K562 (cell line): Measurements from ENCODE around the gene GNG14. TPM values are rescaled to one million over a fixed set of nuclear protein-coding genes. Genes with fewer than 3 reads are reported as not detected.

Source experiments
- DLX4 ChIP-seq: fragments of 250-450 bp; sonication (Bioruptor Pico); IDR thresholded peaks from 2 replicates; pipeline ENCODE4 v1.6.1; 2021; ENCODE audit warnings: mild to moderate bottlenecking
- E2F4 ChIP-seq: sonication (generic); formaldehyde crosslinking; IDR thresholded peaks from 2 replicates; pipeline ENCODE4 v1.8.0; 2022; ENCODE audit warnings: mild to moderate bottlenecking, low read depth, missing genetic modification reagents
- ETV5 ChIP-seq: sonication (generic); formaldehyde crosslinking; IDR thresholded peaks from 2 replicates; pipeline ENCODE4 v1.4.0; 2020; ENCODE audit warnings: low read depth, mild to moderate bottlenecking, missing genetic modification reagents
- FOXA3 ChIP-seq, 2 experiments: fragments of 450-650 bp in 1 of 2; sonication (generic) in 1 of 2; formaldehyde crosslinking; IDR thresholded peaks in 1 of 2; conservative IDR thresholded peaks in 1 of 2; 2 replicates each; pipeline versions ENCODE4 v1.4.0 to v1.8.0; 2020 to 2022; ENCODE audit warnings: mild to moderate bottlenecking in 2 of 2, missing genetic modification reagents in 1 of 2
- FUS ChIP-seq: fragments of 200-400 bp; formaldehyde crosslinking; optimal IDR thresholded peaks from 2 replicates; pipeline ENCODE3; 2017; ENCODE audit warnings: low read depth, low read length
- GATAD2A ChIP-seq: fragments of 450-650 bp; IDR thresholded peaks from 2 replicates; pipeline ENCODE4 v1.6.1; 2017
- KAT8 ChIP-seq: fragments of 450-650 bp; IDR thresholded peaks from 2 replicates; pipeline ENCODE4 v1.6.1; 2016; ENCODE audit warnings: low read depth, mild to moderate bottlenecking
- MAFG ChIP-seq: fragments of 450-650 bp; conservative IDR thresholded peaks from 2 replicates; pipeline ENCODE4 v1.6.1; 2016; ENCODE audit warnings: missing genetic modification characterization, missing compliant biosample characterization
- MTA3 ChIP-seq: fragments of 450-650 bp; formaldehyde crosslinking; IDR thresholded peaks from 2 replicates; pipeline ENCODE4 v1.6.1; 2017; ENCODE audit warnings: mild to moderate bottlenecking, borderline replicate concordance
- NEUROD1 ChIP-seq: fragments of 150-350 bp; IDR thresholded peaks from 2 replicates; pipeline ENCODE4 v1.6.1; 2014; ENCODE audit warnings: borderline replicate concordance, low read length, low read depth; ENCODE audit not compliant: partially characterized antibody
- SMAD4 ChIP-seq: fragments of 250-450 bp; sonication (Bioruptor Pico); conservative IDR thresholded peaks from 2 replicates; pipeline ENCODE4 v1.8.0; 2021; ENCODE audit warnings: inconsistent platforms, mild to moderate bottlenecking, moderate library complexity
- SMARCA4 ChIP-seq: fragments of 450-650 bp; IDR thresholded peaks from 2 replicates; pipeline ENCODE4 v1.6.1; 2016
- SMARCC2 ChIP-seq: fragments of 450-650 bp; IDR thresholded peaks from 2 replicates; pipeline ENCODE4 v1.6.1; 2017; ENCODE audit warnings: antibody characterized with exemption, moderate library complexity, mild to moderate bottlenecking, low read depth
- ZBTB12 ChIP-seq: fragments of 250-450 bp; sonication (Bioruptor Pico); IDR thresholded peaks from 2 replicates; pipeline ENCODE4 v1.4.0; 2020
- ZBTB26 ChIP-seq: fragments of 450-650 bp; formaldehyde crosslinking; IDR thresholded peaks from 2 replicates; pipeline ENCODE4 v1.4.0; 2022; ENCODE audit warnings: missing genetic modification characterization
- ZBTB33 ChIP-seq: sonication (generic); formaldehyde crosslinking; IDR thresholded peaks from 2 replicates; pipeline ENCODE4 v1.8.1; 2023; ENCODE audit warnings: mild to moderate bottlenecking, missing genetic modification reagents
- ZBTB34 ChIP-seq: fragments of 250-450 bp; sonication (Bioruptor Pico); IDR thresholded peaks from 2 replicates; pipeline ENCODE4 v1.8.0; 2021; ENCODE audit warnings: mild to moderate bottlenecking, moderate library complexity
- ZEB2 ChIP-seq: fragments of 450-650 bp; IDR thresholded peaks from 2 replicates; pipeline ENCODE4 v1.6.1; 2016
- ZNF165 ChIP-seq: fragments of 250-450 bp; sonication (Bioruptor Pico); IDR thresholded peaks from 2 replicates; pipeline ENCODE4 v1.4.0; 2020; ENCODE audit warnings: borderline replicate concordance
- ZNF232 ChIP-seq: sonication (generic); formaldehyde crosslinking; IDR thresholded peaks from 2 replicates; pipeline ENCODE4 v1.8.0; 2022; ENCODE audit warnings: mild to moderate bottlenecking, missing genetic modification reagents
- ZNF551 ChIP-seq: fragments of 250-450 bp; sonication (Bioruptor Pico); IDR thresholded peaks from 2 replicates; pipeline ENCODE4 v1.5.0; 2021; ENCODE audit warnings: mild to moderate bottlenecking, moderate library complexity
- ZNF76 ChIP-seq: fragments of 250-450 bp; sonication (Bioruptor Pico); IDR thresholded peaks from 2 replicates; pipeline ENCODE4 v1.4.0; 2020; ENCODE audit warnings: mild to moderate bottlenecking, moderate library complexity, borderline replicate concordance
- polyA plus RNA-seq, 8 experiments: library from polyadenylated mRNA; depleted of rRNA in 4 of 8; stranded (reverse) in 5 of 8; unstranded in 3 of 8; fragments of >200 nt; fragmentation: Nextera tagmentation in 2 of 8; fragmentation: Illumina TruSeq in 1 of 8; extraction: Ambion mirVana in 2 of 8; extraction: Trizol in 1 of 8; gene quantifications; 2 replicates each; pipeline versions ENCODE4 v1.2.1 to v1.2.3, GENCODE V29; 2011 to 2014; ENCODE audit warnings: inconsistent platforms in 1 of 8, missing spikeins in 1 of 8
- total RNA-seq, 7 experiments: library from RNA; depleted of rRNA in 6 of 7; stranded (reverse); fragments of >200 nt in 6 of 7; fragmentation: Illumina TruSeq in 2 of 7; extraction: Trizol in 2 of 7; gene quantifications; 2 replicates each; pipeline versions ENCODE4 v1.2.1 to v1.2.3, GENCODE V29; 2011 to 2021; ENCODE audit warnings: low replicate concordance in 1 of 7

The GNG14 gene
- total and polyA plus RNA-seq, 9 of the 15 experiments (the other 6 are each of a cell fraction or from before 2014, with no cell fraction given) = not detected

- TF ChIP-seq SMAD4 (CRISPR knock-in tag) (peak; percentile 65), ZNF76 (CRISPR knock-in tag) (no peak), FUS (no peak), E2F4 (0 out of 2 replicates have a peak, but pooled peaks have one; percentile 51), NEUROD1 (peak; percentile 22), SMARCC2 (no peak), ZBTB34 (CRISPR knock-in tag) (no peak), ZEB2 (no peak), ZNF551 (CRISPR knock-in tag) (no peak), ZBTB33 (CRISPR knock-in tag) (peak; percentile 97), GATAD2A (no peak), ETV5 (no peak), ZNF232 (CRISPR knock-in tag) (0 out of 2 replicates have a peak, but pooled peaks have one; percentile 50), MAFG (tag) (no peak), DLX4 (no peak), MTA3 (no peak), ZNF165 (CRISPR knock-in tag) (no peak), ZBTB26 (CRISPR knock-in tag) (no peak), KAT8 (no peak), SMARCA4 (no peak), FOXA3 (CRISPR knock-in tag; conservative IDR thresholded peaks at IDR 0.05 in 1 of 2, IDR thresholded peaks at IDR 0.05 in 1 of 2) (0 out of 4 replicates have a peak, but pooled peaks of 1 of the 2 experiments have one; percentile 57), ZBTB12 (CRISPR knock-in tag) (no peak)
These were observed 47.7 kb upstream of the GNG14 start (continued) for GRCh38 chr19:12639901-12640613.
